WTC11 (cell line): ENCODE results near the gene DNPEP. TPM values are rescaled to one million over a fixed set of nuclear protein-coding genes. Genes with fewer than 3 reads are reported as not detected.
A peak's percentile ranks its signal among the peaks of the same experiment; 100 is the strongest.

Experiments used
- ATAC-seq: fragments of 200-7000 bp; cut with Tn5 transposase; 2 replicates; pipeline ENCODE4 v1.10.0; 2021; ENCODE audit warnings: mild to moderate bottlenecking, moderate library complexity
- CTCF ChIA-PET: fragments of 300-600 bp; sonication (Branson Sonifier 250); formaldehyde crosslinking; loops from one replicate; lab custom pipeline; 2021; ENCODE audit warnings: antibody characterized with exemption; lab: Charles Lee
- POLR2A ChIA-PET: fragments of 350-600 bp; sonication (Branson Sonifier 250); formaldehyde crosslinking; loops from one replicate; lab custom pipeline; 2021; ENCODE audit warnings: antibody characterized with exemption; lab: Charles Lee
- DNase-seq: peaks from one replicate; pipeline ENCODE4 v3.0.0; 2021; ENCODE audit warnings: low spot score
- H3K27ac Mint-ChIP-seq: 2 replicates; pipeline ENCODE4 v1.8.0; 2021; ENCODE audit warnings: mixed read lengths
- H3K27me3 Mint-ChIP-seq: 2 replicates; pipeline ENCODE4 v1.8.0; 2021; ENCODE audit warnings: low read depth, mild to moderate bottlenecking, moderate library complexity, mixed read lengths
- H3K36me3 Mint-ChIP-seq: 2 replicates; pipeline ENCODE4 v1.8.0; 2021; ENCODE audit warnings: mixed read lengths
- H3K4me1 Mint-ChIP-seq: 2 replicates; pipeline ENCODE4 v1.8.0; 2022; ENCODE audit warnings: mixed read lengths
- H3K4me3 Mint-ChIP-seq: 2 replicates; pipeline ENCODE4 v1.8.0; 2021; ENCODE audit warnings: mild to moderate bottlenecking, moderate library complexity, mixed read lengths
- H3K9me3 Mint-ChIP-seq: 2 replicates; pipeline ENCODE4 v1.8.0; 2021; ENCODE audit warnings: mixed read lengths
- ELF4 ChIP-seq: sonication (generic); formaldehyde crosslinking; IDR thresholded peaks from 2 replicates; pipeline ENCODE4 v1.8.1; 2022; ENCODE audit warnings: low read depth, mild to moderate bottlenecking, moderate library complexity, missing genetic modification reagents
- FOXJ3 ChIP-seq: sonication (generic); formaldehyde crosslinking; IDR thresholded peaks from 2 replicates; pipeline ENCODE4 v1.9.0; 2021; ENCODE audit warnings: missing genetic modification reagents, mild to moderate bottlenecking, borderline replicate concordance
- GABPB1 ChIP-seq: sonication (generic); formaldehyde crosslinking; IDR thresholded peaks from 2 replicates; pipeline ENCODE4 v1.8.1; 2023; ENCODE audit warnings: mild to moderate bottlenecking, missing genetic modification reagents
- NFE2L1 ChIP-seq: sonication (generic); formaldehyde crosslinking; IDR thresholded peaks from 2 replicates; pipeline ENCODE4 v1.8.1; 2023; ENCODE audit warnings: missing genetic modification reagents
- PREB ChIP-seq: sonication (generic); formaldehyde crosslinking; IDR thresholded peaks from 2 replicates; pipeline ENCODE4 v1.8.1; 2022; ENCODE audit warnings: mild to moderate bottlenecking, missing genetic modification reagents, moderate library complexity, borderline replicate concordance
- PRRX2 ChIP-seq: fragments of 250-450 bp; sonication (Bioruptor Pico); IDR thresholded peaks from 2 replicates; pipeline ENCODE4 v1.8.0; 2021; ENCODE audit warnings: mild to moderate bottlenecking
- SP1 ChIP-seq: sonication (generic); formaldehyde crosslinking; conservative IDR thresholded peaks from 2 replicates; pipeline ENCODE4 v1.8.1; 2022; ENCODE audit warnings: missing genetic modification reagents
- TEAD1 ChIP-seq: sonication (generic); formaldehyde crosslinking; IDR thresholded peaks from 2 replicates; pipeline ENCODE4 v1.8.0; 2022; ENCODE audit warnings: mild to moderate bottlenecking, missing genetic modification reagents
- ZNF138 ChIP-seq: sonication (generic); formaldehyde crosslinking; conservative IDR thresholded peaks from 2 replicates; pipeline ENCODE4 v1.8.1; 2022; ENCODE audit warnings: mild to moderate bottlenecking, moderate library complexity, missing genetic modification reagents
- ZNF219 ChIP-seq: sonication (generic); formaldehyde crosslinking; IDR thresholded peaks from 2 replicates; pipeline ENCODE4 v1.8.0; 2023; ENCODE audit warnings: missing genetic modification reagents, mild to moderate bottlenecking, borderline replicate concordance
- ZNF281 ChIP-seq: sonication (generic); formaldehyde crosslinking; IDR thresholded peaks from 2 replicates; pipeline ENCODE4 v1.8.0; 2023; ENCODE audit warnings: mild to moderate bottlenecking, missing genetic modification reagents
- total RNA-seq: library from RNA; stranded (reverse); gene quantifications from 3 replicates; pipeline ENCODE4 v1.2.3, GENCODE V29; 2021
- TF ChIP-seq, protein P1 (sequence below): fragments of 250-450 bp; sonication (Bioruptor Pico); IDR thresholded peaks from 2 replicates; pipeline ENCODE4 v1.9.0; 2021; ENCODE audit warnings: mild to moderate bottlenecking, borderline replicate concordance
- TF ChIP-seq, protein P2 (sequence below): sonication (generic); formaldehyde crosslinking; IDR thresholded peaks from 2 replicates; pipeline ENCODE4 v1.8.0; 2022; ENCODE audit warnings: mild to moderate bottlenecking, missing genetic modification reagents
- TF ChIP-seq, protein P3 (sequence below): sonication (generic); formaldehyde crosslinking; IDR thresholded peaks from 2 replicates; pipeline ENCODE4 v1.8.1; 2023; ENCODE audit warnings: mild to moderate bottlenecking, missing genetic modification reagents, moderate library complexity

DNPEP gene
- total RNA-seq, 1 experiment from 2014 or later = 67.6 TPM

GRCh38 chr2:219392754-219393153 is 5.0 kb upstream of the DNPEP start:
- ATAC-seq (no peak), DNase-seq (no peak)
- Mint-ChIP-seq H3K36me3 (no peaks in the 10 kb centered on the region), H3K27ac (no peak overlapping the region), H3K4me3 (no peak overlapping the region), H3K9me3 (no peaks in the 10 kb centered on the region), H3K27me3 (peaks cover 9% of the 10 kb centered on the region; the same call in 1 of the 2 replicates), H3K4me1 (peaks cover 5% of the 10 kb centered on the region)
- TF ChIP-seq FOXJ3 (CRISPR knock-in tag) = no peak
- TF ChIP-seq, protein P1, sequence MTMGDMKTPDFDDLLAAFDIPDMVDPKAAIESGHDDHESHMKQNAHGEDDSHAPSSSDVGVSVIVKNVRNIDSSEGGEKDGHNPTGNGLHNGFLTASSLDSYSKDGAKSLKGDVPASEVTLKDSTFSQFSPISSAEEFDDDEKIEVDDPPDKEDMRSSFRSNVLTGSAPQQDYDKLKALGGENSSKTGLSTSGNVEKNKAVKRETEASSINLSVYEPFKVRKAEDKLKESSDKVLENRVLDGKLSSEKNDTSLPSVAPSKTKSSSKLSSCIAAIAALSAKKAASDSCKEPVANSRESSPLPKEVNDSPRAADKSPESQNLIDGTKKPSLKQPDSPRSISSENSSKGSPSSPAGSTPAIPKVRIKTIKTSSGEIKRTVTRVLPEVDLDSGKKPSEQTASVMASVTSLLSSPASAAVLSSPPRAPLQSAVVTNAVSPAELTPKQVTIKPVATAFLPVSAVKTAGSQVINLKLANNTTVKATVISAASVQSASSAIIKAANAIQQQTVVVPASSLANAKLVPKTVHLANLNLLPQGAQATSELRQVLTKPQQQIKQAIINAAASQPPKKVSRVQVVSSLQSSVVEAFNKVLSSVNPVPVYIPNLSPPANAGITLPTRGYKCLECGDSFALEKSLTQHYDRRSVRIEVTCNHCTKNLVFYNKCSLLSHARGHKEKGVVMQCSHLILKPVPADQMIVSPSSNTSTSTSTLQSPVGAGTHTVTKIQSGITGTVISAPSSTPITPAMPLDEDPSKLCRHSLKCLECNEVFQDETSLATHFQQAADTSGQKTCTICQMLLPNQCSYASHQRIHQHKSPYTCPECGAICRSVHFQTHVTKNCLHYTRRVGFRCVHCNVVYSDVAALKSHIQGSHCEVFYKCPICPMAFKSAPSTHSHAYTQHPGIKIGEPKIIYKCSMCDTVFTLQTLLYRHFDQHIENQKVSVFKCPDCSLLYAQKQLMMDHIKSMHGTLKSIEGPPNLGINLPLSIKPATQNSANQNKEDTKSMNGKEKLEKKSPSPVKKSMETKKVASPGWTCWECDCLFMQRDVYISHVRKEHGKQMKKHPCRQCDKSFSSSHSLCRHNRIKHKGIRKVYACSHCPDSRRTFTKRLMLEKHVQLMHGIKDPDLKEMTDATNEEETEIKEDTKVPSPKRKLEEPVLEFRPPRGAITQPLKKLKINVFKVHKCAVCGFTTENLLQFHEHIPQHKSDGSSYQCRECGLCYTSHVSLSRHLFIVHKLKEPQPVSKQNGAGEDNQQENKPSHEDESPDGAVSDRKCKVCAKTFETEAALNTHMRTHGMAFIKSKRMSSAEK (CRISPR knock-in tag) = no peak
- TF ChIP-seq PREB (CRISPR knock-in tag) = no peak
- TF ChIP-seq ELF4 (CRISPR knock-in tag) = no peak
- CTCF ChIA-PET = interaction anchor here (0.8 to 3.0 kb wide), 4 partner anchors 11 to 117 kb away, joined by 3 to 21 read pairs (median 5); no protein-coding TSS in a partner anchor
- POLR2A ChIA-PET = no interaction called here

DNA sequence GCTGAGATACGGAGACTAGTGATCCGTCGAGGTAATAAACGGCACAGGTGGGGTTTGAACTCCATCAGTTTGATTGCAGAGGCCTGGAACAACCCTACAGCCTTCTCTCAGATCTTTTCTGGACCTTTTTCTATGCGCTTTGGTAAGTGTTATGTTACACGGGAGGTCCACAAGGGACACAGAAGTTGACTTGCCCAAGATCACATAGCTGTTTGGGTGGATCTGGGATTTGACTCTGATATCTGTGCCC is 1.1 kb upstream of the DNPEP start:
- Mint-ChIP-seq H3K4me3 (peak overlapping the region; percentile 76), H3K27me3 (peaks cover 6% of the 10 kb centered on the region; the same call in 1 of the 2 replicates)
- ChIA-PET POLR2A (interaction anchor here (0.8 kb wide), 1 partner anchor 64 kb away, joined by 3 read pairs; no protein-coding TSS in a partner anchor), CTCF (interaction anchor here (0.5 to 3.9 kb wide), 26 partner anchors 15 to 254 kb away, joined by 3 to 64 read pairs (median 8); partner anchors contain the start of genes CNPPD1, GMPPA and SPEG)
- TF ChIP-seq PRRX2 (no peak), PREB (CRISPR knock-in tag) (no peak), TEAD1 (CRISPR knock-in tag) (no peak), ZNF281 (no peak)
- TF ChIP-seq, protein P2, sequence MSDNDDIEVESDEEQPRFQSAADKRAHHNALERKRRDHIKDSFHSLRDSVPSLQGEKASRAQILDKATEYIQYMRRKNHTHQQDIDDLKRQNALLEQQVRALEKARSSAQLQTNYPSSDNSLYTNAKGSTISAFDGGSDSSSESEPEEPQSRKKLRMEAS = no peak
- TF ChIP-seq, all 79 proteins: peak for 0
- peaks cover 7% of the 10 kb centered on the region for H3K4me1 Mint-ChIP-seq
- DNase-seq (no peak), ATAC-seq (no peak)
- no peaks in the 10 kb centered on the region for H3K9me3 Mint-ChIP-seq
- H3K27ac Mint-ChIP-seq = no peak overlapping the region; the same call in 1 of the 2 replicates
- peaks cover 18% of the 10 kb centered on the region for H3K36me3 Mint-ChIP-seq

- peaks cover 7% of the 10 kb centered on the region for H3K4me1 Mint-ChIP-seq
- H3K9me3 Mint-ChIP-seq = no peaks in the 10 kb centered on the region
- peaks cover 23% of the 10 kb centered on the region for H3K36me3 Mint-ChIP-seq
- ChIA-PET CTCF (interaction anchor here (0.5 to 3.9 kb wide), 57 partner anchors 10 to 550 kb away, joined by 3 to 64 read pairs (median 4); partner anchors contain the start of genes ABCB6, CNPPD1, DES and GMPPA), POLR2A (interaction anchor here (0.5 to 1.7 kb wide), 15 partner anchors 10 to 491 kb away, joined by 3 to 6 read pairs (median 4); partner anchors contain the start of genes ABCB6, GLB1L, GMPPA and SPEG)
- H3K27ac Mint-ChIP-seq = no peak overlapping the region; the same call in 1 of the 2 replicates
- ATAC-seq = peak; percentile 76
- H3K27me3 Mint-ChIP-seq = 0 out of 2 replicates have a peak, but pooled peaks cover 3% of the 10 kb centered on the region
- peak; percentile 97 for DNase-seq
- TF ChIP-seq NFE2L1 (CRISPR knock-in tag) (no peak), ZNF219 (CRISPR knock-in tag) (0 out of 2 replicates have a peak, but pooled peaks have one; percentile 56), PRRX2 (no peak), ZNF138 (CRISPR knock-in tag) (no peak), TEAD1 (CRISPR knock-in tag) (peak; percentile 62; the same call in 1 of the 2 replicates), SP1 (peak; percentile 70), GABPB1 (CRISPR knock-in tag) (no peak)
- TF ChIP-seq, protein P3, sequence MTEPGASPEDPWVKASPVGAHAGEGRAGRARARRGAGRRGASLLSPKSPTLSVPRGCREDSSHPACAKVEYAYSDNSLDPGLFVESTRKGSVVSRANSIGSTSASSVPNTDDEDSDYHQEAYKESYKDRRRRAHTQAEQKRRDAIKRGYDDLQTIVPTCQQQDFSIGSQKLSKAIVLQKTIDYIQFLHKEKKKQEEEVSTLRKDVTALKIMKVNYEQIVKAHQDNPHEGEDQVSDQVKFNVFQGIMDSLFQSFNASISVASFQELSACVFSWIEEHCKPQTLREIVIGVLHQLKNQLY = no peak
- TF ChIP-seq, protein P2 = peak; percentile 43; the same call in 1 of the 2 replicates
- H3K4me3 Mint-ChIP-seq = peak overlapping the region; percentile 76
Observed at GRCh38 chr2:219388121-219388906, 602 bp upstream of the DNPEP start.
